ENCODE results near the gene SLC22A16. TPM values are rescaled to one million over a fixed set of nuclear protein-coding genes. Genes with fewer than 3 reads are reported as not detected.
A peak's percentile ranks its signal among the peaks of the same experiment; 100 is the strongest.

SLC22A16 gene
- total RNA-seq, 1 donor from 2014 or later: not detected

DNA sequence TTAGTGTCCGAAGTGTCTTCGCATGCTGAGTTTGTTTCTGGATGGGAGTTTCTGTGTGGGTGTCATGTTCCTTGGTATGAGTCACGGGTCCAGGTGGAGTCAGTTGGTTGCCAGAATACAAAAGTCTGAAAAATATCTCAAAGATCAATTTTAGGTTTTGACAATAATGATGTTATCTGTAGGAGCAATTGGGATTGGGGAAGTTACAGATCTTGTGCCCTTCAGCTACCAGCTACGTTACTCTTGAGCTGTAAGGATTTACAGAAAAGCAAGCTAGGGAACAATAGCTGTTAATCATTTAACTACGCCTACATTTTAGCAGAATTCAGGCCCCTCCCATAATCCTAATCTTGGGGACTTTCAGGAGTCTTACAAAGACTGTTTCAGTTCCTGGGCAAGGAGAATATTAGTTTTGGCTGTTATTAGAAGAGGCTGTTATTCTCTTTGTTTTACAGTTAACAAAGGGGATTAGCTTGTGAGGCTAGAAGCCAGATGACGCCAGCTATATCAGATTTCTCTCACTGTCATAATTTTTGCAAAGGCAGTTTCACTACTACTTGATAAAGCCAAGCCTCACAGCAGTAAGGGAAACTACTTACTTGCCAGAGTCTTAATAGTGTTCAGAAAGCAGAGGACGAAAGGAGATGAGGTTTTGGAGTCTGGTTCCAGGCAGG is 15.4 kb upstream of the SLC22A16 start:
- Histone ChIP-seq H3K9ac (ENCODE audit: low read length) (peak overlapping the region; percentile 21), H3K4me3 (ENCODE audit: insufficient read depth, low read depth, low read length) (no peak overlapping the region), H4K20me1 (ENCODE audit: insufficient read depth, low read length) (no peaks in the 10 kb centered on the region), H3K9me3 (ENCODE audit: insufficient read depth, low read depth, low read length) (no peaks in the 10 kb centered on the region), H3K36me3 (ENCODE audit: insufficient read depth, low read length) (no peaks in the 10 kb centered on the region), H3K4me1 (ENCODE audit: insufficient read depth, low read length) (peaks cover 5% of the 10 kb centered on the region), H3K79me2 (ENCODE audit: insufficient read depth, low read length) (no peaks in the 10 kb centered on the region), H2AFZ (ENCODE audit: low read depth, low read length) (peak overlapping the region; percentile 28), H3K27ac (ENCODE audit: low read depth, low read length) (no peak overlapping the region), H3K27me3 (ENCODE audit: insufficient read depth, low read length) (peaks cover 22% of the 10 kb centered on the region), H3K4me2 (ENCODE audit: low read length) (peak overlapping the region; percentile 49)
- H3K27me3 Mint-ChIP-seq (ENCODE audit: low read depth, unreplicated experiment): peaks cover 4% of the 10 kb centered on the region
- H3K4me1 Mint-ChIP-seq (ENCODE audit: low read depth, unreplicated experiment): peaks cover 12% of the 10 kb centered on the region
- peaks cover 5% of the 10 kb centered on the region for H3K9me3 Mint-ChIP-seq (ENCODE audit: unreplicated experiment)
- H3K36me3 Mint-ChIP-seq (ENCODE audit: low read depth, unreplicated experiment): no peaks in the 10 kb centered on the region
- peak overlapping the region; percentile 15 for H3K27ac Mint-ChIP-seq (ENCODE audit: unreplicated experiment)
- DNase-seq (ENCODE audit: low read depth) (peak; percentile 56), FAIRE-seq (no peak)
- TF ChIP-seq EZH2 (IDR thresholded peaks at IDR 0.05; ENCODE audit: insufficient read depth, low read length): no peak
- TF ChIP-seq CTCF (IDR thresholded peaks at IDR 0.05; ENCODE audit: insufficient read depth, low read depth, low read length): no peak
- H3K4me3 Mint-ChIP-seq (ENCODE audit: unreplicated experiment): no peak overlapping the region

- H4K20me1 ChIP-seq (ENCODE audit: insufficient read depth, low read length): no peaks in the 10 kb centered on the region
- H3K4me3 ChIP-seq (ENCODE audit: insufficient read depth, low read depth, low read length): no peak overlapping the region
- no peaks in the 10 kb centered on the region for H3K79me2 ChIP-seq (ENCODE audit: insufficient read depth, low read length)
- Mint-ChIP-seq H3K27me3 (ENCODE audit: low read depth, unreplicated experiment) (peaks cover 4% of the 10 kb centered on the region), H3K4me1 (ENCODE audit: low read depth, unreplicated experiment) (peaks cover 12% of the 10 kb centered on the region), H3K27ac (ENCODE audit: unreplicated experiment) (no peak overlapping the region), H3K9me3 (ENCODE audit: unreplicated experiment) (peaks cover 8% of the 10 kb centered on the region), H3K36me3 (ENCODE audit: low read depth, unreplicated experiment) (no peaks in the 10 kb centered on the region), H3K4me3 (ENCODE audit: unreplicated experiment) (no peak overlapping the region)
- no peaks in the 10 kb centered on the region for H3K9me3 ChIP-seq (ENCODE audit: insufficient read depth, low read depth, low read length)
- H3K4me1 ChIP-seq (ENCODE audit: insufficient read depth, low read length): peaks cover 5% of the 10 kb centered on the region
- H2AFZ ChIP-seq (ENCODE audit: low read depth, low read length): no peak overlapping the region
- peaks cover 22% of the 10 kb centered on the region for H3K27me3 ChIP-seq (ENCODE audit: insufficient read depth, low read length)
- H3K27ac ChIP-seq (ENCODE audit: low read depth, low read length): no peak overlapping the region
- H3K36me3 ChIP-seq (ENCODE audit: insufficient read depth, low read length): no peaks in the 10 kb centered on the region
- H3K9ac ChIP-seq (ENCODE audit: low read length): no peak overlapping the region
- DNase-seq (ENCODE audit: low read depth): no peak
- FAIRE-seq: no peak
- TF ChIP-seq EZH2 (IDR thresholded peaks at IDR 0.05; ENCODE audit: insufficient read depth, low read length): no peak
- no peak for TF ChIP-seq CTCF (IDR thresholded peaks at IDR 0.05; ENCODE audit: insufficient read depth, low read depth, low read length)
- H3K4me2 ChIP-seq (ENCODE audit: low read length): peak overlapping the region; percentile 49
These were observed 14.9 kb upstream of the SLC22A16 start for GRCh38 chr6:110491299-110491643.

GRCh38 chr6:110490110-110490509 is 13.7 kb upstream of the SLC22A16 start:
- no peak for DNase-seq (ENCODE audit: low read depth)
- Histone ChIP-seq H3K36me3 (ENCODE audit: insufficient read depth, low read length) (no peaks in the 10 kb centered on the region), H3K9me3 (ENCODE audit: insufficient read depth, low read depth, low read length) (no peaks in the 10 kb centered on the region), H2AFZ (ENCODE audit: low read depth, low read length) (no peak overlapping the region), H3K27me3 (ENCODE audit: insufficient read depth, low read length) (peaks cover 19% of the 10 kb centered on the region), H3K4me3 (ENCODE audit: insufficient read depth, low read depth, low read length) (no peak overlapping the region), H3K27ac (ENCODE audit: low read depth, low read length) (no peak overlapping the region), H3K79me2 (ENCODE audit: insufficient read depth, low read length) (no peaks in the 10 kb centered on the region), H4K20me1 (ENCODE audit: insufficient read depth, low read length) (no peaks in the 10 kb centered on the region), H3K9ac (ENCODE audit: low read length) (no peak overlapping the region), H3K4me2 (ENCODE audit: low read length) (no peak overlapping the region), H3K4me1 (ENCODE audit: insufficient read depth, low read length) (peaks cover 5% of the 10 kb centered on the region)
- Mint-ChIP-seq H3K4me1 (ENCODE audit: low read depth, unreplicated experiment) (peaks cover 12% of the 10 kb centered on the region), H3K9me3 (ENCODE audit: unreplicated experiment) (peaks cover 8% of the 10 kb centered on the region), H3K4me3 (ENCODE audit: unreplicated experiment) (no peak overlapping the region), H3K27ac (ENCODE audit: unreplicated experiment) (no peak overlapping the region), H3K27me3 (ENCODE audit: low read depth, unreplicated experiment) (peaks cover 4% of the 10 kb centered on the region), H3K36me3 (ENCODE audit: low read depth, unreplicated experiment) (no peaks in the 10 kb centered on the region)
- TF ChIP-seq EZH2 (IDR thresholded peaks at IDR 0.05; ENCODE audit: insufficient read depth, low read length): no peak
- TF ChIP-seq CTCF (IDR thresholded peaks at IDR 0.05; ENCODE audit: insufficient read depth, low read depth, low read length): no peak
- FAIRE-seq: no peak
